Putamen (tissue), 1 donor: ENCODE data around the gene IL1RN.

Experiments
- DNase-seq: peaks from one replicate; pipeline ENCODE4 v3.0.0-alpha.2; 2016; ENCODE audit warnings: low spot score

The IL1RN gene

DNA sequence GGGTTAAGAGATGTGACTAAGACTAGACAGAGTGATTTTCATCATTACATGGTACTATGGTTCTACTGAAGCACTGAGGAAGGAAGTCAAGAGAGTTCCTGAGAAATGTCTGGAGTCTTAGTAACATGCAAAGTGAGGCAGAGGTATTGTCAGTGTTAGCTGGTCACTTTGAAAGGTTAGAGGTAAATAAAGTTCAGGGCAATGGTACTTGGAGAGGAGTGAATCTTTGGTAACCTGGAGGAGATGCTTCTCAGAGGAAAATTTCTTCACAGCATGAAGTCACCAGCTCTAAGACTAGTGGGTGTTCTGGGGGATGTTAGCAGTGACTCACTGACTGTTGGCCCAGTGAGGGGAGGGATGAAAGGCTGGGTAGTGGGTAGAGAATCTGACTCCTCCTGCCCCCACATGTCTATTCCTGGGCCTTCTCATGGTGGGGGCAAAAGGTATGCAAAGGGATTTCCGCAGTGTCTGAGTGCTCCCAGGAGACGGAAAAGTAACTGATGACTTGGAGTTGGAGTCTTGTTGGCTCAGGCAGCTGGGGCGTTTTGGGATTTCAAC, 23.3 kb upstream of the IL1RN start:
- peak; percentile 43 for DNase-seq

DNA sequence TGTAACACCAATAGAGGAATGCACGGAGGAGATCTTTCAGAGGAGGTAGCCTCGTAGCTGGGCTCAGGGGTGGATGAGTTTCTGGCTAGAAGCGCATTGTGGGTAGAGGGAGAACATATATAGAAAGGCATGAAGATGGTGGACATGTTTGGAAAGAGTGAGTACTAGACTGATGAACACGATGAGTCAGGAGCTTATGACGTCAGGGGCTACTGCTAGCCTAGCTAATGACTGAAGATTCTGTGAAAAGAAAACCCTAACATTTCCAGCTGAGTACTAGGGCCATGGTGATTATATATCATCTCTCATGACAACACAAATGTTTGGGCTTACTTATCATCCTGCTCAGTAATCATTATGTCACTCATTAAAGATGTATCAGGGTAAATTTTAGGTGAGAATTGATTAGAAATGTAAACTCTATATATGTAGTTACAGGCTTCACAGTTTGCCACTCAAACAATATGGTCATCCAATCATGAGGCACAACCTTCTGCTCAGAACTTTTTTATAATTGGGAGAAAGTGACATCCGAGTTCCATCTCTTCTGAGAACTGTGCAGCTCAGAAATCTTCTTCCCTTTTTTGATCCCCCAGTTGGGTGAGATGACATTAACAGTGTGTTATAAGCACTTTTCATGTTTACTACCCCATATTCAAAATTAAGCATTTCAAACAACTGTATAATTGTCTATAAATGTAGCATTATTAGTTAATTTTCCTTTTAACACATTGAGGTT, 22.2 kb upstream of the IL1RN start:
- DNase-seq: no peak

DNA sequence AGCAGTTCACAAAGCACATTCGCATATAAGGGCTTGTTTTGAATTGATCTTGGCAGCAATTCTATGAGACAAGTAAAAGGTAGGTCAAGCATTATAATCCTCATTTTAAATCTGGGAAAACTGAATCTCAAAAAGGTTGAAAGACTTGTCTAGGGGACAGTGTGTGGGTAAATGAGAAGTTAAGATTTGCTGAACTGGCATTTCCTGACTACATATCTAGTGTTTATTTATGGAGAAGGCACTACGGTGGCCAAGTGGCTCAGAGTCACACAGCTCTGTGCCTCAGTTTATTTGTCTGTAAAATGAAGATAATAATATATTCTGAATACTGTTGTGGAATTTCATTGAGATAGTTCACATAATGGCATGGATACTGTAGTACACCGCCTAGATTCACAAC, 16.3 kb upstream of the IL1RN start:
- DNase-seq: no peak

DNA sequence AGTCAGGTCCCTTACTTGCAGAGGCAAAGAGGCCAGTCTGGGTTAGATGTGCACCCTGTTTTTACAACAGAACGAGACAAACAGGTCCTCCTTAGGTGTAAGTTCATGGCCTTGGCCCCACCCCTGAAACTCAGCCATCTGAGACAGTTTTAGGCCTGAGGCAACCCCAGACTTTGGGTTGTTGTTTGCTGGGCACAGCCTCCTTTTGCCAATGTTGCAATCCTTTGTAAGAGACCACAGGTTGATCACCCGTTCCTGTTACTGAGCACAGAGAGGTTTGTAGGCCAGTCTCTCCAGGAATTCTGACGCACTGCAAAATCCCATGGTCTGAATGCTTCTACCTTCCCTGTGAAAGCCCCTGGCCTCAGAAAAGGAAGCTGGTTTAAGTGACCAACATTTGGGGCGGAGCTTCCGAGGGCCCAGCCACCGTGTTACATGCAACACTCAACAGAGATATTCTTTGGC, 15.5 kb upstream of the IL1RN start:
- no peak for DNase-seq

DNA sequence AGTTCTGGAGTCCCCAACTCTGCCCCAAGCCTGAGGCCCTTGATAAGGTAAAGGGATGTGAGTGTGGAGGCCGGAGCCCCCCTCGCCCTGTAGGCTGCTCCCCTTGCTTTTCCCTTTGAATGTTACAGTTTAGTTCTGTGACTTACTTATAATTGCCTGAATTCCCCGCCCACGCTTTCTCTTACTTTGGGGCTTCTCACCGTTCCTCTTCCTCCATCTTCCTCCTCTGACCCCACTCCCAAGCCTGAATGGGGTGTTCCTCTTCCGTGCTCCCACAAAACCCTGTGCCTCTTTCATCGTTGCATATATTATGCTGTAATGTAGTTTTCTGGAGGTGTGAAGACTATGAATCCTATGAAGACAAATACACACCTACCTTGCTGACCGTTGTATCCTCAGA, 15.0 kb upstream of the IL1RN start:
- DNase-seq: no peak

DNA sequence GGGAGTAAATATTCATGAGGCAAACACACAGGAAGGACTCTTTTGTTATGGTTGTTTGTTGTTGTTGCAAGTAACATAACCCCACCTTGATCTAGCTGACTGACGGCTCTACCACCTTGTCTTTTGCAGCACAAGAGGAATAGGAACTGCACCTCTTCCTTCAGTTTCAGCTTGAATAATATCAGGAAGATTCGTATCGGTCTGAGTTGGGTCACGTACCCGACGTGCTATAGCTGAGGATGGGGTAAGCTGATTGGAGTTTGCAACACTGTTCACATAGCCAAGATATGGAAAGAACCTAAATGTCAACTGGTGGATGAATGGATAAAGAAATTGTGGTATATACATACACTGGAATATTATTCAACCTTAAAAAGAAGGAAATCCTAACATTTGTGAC, 14.5 kb upstream of the IL1RN start:
- DNase-seq: no peak

DNA sequence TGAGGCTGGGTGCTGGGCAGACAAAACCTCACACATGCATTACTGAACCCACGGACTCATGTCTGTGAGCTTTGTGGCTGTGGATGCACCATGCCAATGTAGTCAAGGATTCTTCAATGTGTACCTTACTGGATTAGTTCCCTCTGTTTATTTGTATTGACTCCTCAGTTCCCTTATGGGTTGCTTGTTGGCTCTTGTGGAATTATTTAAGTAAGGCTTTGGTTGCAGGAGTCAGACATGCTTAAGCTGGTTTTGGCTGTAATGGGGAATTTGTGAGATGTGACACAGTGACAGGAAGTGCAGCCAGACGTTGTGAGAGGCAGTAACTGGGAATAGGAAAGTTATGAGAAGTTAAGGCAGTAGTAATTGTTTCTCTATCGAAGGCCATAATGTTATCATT, 13.6 kb upstream of the IL1RN start:
- no peak for DNase-seq

DNA sequence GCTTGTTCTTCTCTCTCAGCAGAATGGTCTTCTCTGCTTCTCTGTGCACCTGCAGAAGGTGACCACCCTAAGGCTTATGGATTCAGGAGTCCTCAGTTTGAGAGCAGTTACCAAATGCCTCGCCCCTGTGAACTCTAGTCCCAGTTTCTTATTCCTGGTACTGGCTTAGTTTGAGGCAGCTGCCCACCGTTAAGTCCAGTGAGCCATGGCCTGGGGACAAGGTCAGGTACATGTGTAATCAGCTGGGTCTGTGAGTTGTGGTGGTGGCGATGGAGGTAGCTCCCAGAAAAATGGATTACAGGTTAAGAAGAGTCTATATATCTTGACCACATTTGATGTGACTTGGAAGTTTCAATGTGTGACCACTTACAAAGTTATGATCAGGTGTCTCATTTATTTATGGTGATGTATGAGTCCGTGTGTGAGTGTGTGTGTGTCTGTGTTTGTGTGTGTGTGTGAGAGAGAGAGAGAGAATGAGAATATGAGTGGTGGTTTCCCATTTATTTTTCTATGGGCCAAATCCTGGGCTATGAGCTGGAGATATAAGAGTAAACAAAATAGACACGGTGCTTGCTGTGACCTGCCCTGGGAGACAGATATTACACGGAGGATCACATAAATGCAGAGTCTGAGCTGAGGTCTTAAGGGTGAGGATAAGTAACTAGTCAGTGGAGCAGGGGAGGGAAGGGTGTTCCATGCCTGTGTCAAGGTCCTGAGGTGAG, 13.0 kb upstream of the IL1RN start:
- no peak for DNase-seq

DNA sequence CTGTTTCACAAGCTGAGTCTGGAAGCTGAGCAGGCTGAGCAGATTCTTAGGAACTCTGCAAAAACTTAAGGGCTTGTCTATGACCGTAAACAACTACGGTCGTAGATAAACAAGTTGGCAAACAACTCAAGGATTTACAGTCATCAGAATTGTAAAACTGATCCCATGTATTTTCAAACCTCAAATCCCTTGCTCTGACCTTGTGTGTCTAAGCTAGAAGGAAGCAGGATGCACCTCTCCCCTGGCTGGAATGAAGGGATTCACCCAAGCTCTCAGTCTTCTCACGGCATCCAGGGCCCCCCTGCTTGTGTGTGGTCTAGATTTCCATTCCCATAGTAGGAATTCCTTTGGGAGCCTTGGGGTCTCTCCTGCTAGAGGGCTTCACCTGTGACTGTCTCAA, 12.4 kb upstream of the IL1RN start:
- no peak for DNase-seq

DNA sequence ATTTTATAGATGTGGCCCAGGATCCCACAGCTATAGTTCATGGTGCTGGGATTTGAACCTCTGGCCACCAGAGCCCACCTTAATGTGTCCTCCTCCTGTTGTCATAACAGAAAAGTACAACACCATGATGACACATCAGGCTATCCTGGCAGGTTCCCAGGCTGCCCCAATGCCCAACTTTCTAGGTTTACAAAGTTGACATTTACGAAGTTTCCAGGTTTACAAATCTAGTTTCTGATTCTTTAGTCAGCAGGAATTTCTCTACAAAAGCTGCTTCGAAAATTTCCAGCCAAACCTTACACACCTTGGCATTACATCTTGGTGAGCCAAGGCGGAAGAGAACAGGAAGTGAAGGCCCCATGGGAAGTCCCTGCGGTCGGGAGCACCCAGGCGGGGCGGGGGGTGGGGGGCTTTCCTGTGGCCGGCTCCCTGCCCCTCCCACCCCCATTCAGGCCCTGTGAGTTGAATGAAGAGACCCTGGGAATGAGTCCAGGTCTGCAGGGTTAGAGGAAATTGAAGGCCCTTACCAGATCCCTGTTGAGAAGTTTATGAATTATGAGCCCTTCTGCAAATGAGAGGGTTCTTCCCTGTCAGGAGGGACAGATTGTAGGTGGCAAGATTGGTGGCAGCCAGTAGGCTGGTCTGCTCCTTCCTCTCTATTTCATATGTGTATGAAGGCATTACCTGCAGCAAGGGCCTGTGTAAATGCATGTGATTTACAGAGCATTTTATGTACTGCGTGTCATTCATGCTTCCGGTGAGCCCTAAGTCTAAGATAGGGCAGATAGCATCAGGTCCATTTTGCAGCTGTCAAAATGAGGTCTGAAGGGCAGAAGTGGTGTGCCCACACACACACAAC, 11.1 kb upstream of the IL1RN start:
- DNase-seq: no peak

DNA sequence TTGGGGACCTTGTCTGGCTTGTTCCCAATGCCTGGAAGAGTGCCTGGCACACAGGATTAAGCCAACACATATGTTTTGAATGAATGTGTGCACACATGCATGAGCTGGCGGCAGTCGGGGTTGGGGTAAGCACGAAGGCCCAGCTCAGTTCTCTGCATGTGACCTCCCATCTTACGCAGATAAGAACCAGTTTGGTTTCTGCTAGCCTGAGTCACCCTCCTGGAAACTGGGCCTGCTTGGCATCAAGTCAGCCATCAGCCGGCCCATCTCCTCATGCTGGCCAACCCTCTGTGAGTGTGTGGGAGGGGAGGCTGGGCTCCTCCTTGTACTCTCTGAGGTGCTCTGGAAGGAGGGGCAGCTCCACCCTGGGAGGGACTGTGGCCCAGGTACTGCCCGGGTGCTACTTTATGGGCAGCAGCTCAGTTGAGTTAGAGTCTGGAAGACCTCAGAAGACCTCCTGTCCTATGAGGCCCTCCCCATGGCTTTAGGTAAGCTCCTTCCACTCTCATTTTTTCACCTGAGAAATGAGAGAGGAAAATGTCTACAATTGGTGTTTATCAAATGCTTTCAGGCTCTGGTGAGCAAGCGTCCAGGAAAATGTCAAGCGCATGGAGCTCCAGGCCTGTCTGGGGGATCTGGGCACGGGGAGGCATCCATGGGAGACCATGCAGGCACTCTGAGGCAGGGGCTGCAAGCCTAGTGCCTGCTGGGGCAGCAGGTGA, 9.7 kb upstream of the IL1RN start:
- DNase-seq: no peak

DNA sequence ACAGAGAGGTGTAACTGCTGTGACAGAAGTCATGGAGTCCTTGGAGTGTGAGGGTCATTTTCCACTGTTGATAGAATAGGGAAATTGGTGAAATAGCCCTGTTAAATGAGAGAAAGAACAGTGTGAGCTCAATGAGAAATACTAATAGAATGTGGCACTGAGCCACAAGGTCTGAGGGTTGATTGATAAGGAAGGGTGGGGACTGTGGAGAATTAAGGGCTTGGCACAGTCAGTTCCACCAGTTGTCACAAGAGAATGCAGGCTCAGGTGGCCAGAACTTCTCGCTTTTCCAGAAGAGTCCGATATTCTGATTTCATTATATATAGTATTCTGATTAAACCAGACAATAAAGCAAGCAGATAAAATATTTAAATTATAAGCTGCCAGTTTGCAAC, 9.1 kb upstream of the IL1RN start:
- no peak for DNase-seq

DNA sequence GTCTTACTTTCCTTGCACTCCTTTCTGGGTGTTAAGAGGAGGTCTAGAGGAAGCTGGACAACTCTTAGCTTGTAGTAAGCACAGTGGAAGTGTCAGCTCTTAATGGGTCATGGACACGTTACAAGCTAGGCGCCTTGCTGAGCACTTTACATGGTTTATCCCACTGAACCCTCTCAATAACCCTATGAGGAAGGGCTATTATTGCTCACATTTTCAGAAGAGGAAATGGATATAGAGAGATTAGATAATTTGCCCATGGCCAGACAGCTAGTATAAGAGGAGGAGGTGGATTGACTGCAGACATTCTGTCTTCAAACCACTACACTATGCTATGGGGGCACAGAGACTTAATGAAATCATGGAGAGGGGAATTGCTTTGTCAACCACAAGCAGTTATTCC, 8.3 kb upstream of the IL1RN start:
- DNase-seq: no peak

DNA sequence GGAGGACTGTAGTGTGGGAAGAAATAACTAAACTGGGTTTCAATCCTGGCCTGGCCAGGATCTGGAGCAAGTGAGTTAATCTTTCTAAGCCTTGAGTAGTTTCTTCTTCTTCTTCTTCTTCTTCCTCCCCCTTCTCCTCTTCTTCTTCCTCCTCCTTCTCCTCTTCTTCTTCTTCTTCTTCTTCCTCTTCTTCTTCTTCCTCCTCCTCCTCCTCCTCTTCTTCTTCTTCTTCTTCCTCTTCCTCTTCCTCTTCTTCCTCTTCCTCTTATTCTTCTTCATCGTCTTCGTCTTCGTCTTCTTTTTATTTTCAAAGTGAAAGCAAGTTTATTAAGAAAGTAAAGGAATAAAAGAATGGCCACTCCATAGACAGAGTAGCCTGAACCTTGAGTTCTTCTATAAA, 6.5 kb upstream of the IL1RN start:
- no peak for DNase-seq

DNA sequence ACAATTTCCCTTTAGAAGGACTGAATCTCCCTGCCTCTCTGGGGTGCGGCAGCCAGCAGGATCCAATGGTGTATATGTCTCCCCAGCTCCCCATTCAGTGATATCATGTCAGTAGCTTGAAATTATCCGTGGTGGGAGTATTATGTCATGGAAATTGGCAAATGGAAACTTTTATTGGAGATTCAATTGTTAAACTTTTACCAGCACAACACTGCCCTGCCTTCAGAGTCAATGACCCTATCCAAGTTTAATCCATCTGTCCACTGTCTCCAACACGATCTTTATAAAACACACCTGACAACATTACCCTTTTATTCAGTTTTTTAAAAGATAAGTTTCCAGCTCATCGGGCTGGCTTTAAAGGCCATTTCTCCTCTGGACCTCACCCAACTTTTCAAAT, 5.0 kb upstream of the IL1RN start:
- no peak for DNase-seq

DNA sequence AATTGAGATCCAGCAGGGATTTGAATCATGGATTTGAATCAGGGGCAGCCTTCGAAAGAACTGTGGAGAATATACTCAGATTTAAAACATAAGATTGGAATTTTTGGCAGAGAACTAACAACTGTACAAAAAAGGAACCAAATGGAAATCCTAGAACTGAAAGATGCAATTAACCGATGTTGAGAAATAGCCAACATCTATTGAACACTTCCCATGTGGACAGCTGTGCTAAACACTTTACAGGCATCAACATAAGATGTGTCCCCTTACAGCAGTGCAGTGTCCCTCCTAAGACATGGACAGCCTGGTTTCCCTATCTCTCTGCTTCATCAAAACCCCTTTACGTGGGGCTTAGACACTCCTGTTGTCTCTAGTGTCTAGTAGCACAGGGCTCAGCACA, 3.7 kb upstream of the IL1RN start:
- no peak for DNase-seq

DNA sequence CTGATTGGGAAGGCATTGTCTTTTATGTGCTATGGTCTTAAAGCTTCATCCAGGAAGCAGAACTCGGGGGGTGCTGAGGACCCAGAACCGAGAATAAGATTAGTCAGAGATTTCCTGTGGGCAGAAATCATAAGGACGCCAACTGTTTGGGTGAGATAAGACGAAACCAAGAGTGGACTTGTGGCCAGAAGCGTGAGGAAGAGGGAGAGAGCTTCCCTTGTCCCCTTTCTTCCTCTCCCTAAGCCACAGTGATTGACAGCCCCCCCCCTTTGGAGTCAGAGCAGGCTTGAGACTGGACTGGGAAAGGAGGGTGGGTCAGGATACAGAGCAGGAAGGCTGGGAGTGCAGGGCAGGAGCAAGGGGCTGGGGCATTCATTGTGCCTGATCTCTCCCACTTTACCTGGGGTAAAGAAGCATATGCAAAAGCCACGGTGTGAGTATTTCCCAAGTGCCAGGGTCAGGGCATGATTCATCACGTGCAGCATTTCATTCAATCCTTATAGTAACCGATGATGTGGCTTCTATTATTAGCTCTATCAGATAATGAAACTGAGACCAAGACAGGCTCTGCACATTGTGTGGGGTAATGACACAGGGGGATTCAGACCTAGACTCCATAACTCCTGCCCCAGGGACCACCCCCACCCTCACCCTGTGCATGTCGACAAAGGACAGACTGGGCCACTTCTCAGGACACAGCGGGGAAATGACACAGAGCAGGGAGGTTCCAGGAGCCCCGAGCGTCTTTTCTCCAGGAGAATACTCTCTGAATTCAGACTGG, 3.0 kb upstream of the IL1RN start:
- DNase-seq: no peak

DNA sequence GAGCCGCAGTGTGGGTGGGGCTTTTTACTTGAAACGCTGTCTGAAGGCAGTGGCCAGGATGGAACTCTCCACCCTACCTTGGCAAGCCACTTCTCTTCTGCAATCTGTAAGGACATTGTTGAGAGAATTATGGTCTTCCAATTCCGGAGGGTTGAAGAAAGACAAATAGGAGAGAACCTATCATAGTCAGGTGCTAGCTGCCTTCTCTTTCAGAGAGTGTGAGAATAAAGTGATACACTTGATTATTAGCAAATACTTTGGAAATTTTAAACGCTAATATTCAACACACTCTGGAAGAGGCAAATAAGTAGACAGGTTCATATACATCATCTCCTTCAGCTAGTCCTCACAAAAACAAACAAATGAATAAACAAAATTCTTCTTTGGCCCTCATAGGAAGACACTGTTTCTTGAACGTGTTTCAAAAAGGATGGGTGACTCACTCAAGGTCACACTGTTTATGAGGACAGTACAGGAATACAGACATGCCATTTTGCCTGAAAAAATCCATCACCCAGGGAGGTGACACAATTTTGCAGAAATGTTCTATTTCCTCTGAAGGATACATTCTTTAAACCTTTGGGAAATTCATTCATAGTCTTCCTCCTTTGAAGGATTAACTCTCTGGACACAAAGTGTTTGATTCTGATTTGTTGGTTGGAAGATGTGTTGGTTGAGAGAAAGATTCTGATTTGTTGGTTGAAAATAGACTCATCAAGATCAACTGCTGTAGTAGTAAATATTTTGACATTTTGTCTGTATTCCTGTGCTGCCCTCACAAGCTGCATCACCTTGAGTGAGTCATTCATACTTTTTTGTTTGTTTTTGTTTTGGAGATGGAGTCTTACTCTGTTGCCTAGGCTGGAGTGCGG, 2.2 kb upstream of the IL1RN start:
- no peak for DNase-seq

DNA sequence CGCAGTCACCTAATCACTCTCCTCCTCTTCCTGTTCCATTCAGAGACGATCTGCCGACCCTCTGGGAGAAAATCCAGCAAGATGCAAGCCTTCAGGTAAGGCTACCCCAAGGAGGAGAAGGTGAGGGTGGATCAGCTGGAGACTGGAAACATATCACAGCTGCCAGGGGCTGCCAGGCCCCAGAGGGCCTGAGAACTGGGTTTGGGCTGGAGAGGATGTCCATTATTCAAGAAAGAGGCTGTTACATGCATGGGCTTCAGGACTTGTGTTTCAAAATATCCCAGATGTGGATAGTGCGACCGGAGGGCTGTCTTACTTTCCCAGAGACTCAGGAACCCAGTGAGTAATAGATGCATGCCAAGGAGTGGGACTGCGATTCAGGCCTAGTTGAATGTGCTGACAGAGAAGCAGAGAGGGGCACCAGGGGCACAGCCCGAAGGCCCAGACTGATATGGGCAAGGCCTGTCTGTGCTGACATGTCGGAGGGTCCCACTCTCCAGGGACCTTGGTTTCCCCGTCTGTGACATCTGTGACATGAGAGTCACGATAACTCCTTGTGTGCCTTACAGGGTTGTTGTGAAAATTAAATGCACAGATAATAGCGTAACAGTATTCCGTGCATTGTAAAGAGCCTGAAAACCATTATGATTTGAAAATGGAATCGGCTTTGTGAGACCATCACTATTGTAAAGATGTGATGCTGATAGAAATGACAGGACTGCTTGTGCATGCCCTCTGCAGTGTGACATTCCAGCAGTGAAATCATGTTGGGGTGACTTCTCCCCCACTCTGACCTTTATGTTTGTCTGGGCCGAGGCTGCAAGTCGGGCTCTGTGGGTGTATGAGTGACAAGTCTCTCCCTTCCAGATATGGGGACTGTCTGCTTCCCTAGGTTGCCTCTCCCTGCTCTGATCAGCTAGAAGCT, 510 bp downstream of the IL1RN start:
- no peak for DNase-seq
